GM12878 (cell line): ENCODE measurements around the gene PPP6C. TPM values are rescaled to one million over a fixed set of nuclear protein-coding genes. Genes with fewer than 3 reads are reported as not detected.
"Not testable (repeated sequence)": the region's sequence is repeated elsewhere in the genome, so short reads cannot be mapped to it uniquely, and the experiment has no call there.

Experiments
- ATAC-seq: fragments of 200-7000 bp; cut with Tn5 transposase; 3 replicates; pipeline ENCODE4 v1.9.1; 2020; ENCODE audit warnings: mild to moderate bottlenecking, moderate library complexity
- BruUV-seq: library from RNA; stranded (reverse); fragments of 400-500 nt; replicated peaks from 2 replicates; lab custom pipeline; 2021; lab: Mats Ljungman, UMichigan
- CTCF ChIA-PET: fragments of 300-600 bp; sonication (Branson Sonifier 250); formaldehyde crosslinking; extraction: SDS; loops from one replicate; lab custom pipeline; 2021; ENCODE audit warnings: inconsistent platforms; lab: Yijun Ruan, JAX
- POLR2A ChIA-PET: fragments of 350-600 bp; formaldehyde crosslinking; extraction: SDS; loops from one replicate; lab custom pipeline; 2021; ENCODE audit warnings: inconsistent platforms; lab: Charles Lee
- RAD21 ChIA-PET: fragments of 300-600 bp; sonication (Branson Sonifier 250); formaldehyde crosslinking; loops from one replicate; lab custom pipeline; 2023; ENCODE audit warnings: antibody characterized with exemption; ENCODE audit not compliant: unreplicated experiment; lab: Charles Lee
- SMC1A ChIA-PET: fragments of 300-600 bp; sonication (Branson Sonifier 250); formaldehyde crosslinking; loops from one replicate; lab custom pipeline; 2023; ENCODE audit not compliant: unreplicated experiment, uncharacterized antibody; lab: Charles Lee
- DNase-seq: peaks from one replicate; pipeline ENCODE4 v3.0.0-alpha.2; 2011; ENCODE audit warnings: low read depth, low spot score
- FAIRE-seq: peaks from 3 replicates; lab custom pipeline; 2011; peaks lifted over from hg19 to GRCh38; lab: Jason Lieb, UNC
- H2AFZ ChIP-seq: 2 replicates; pipeline ENCODE4 v1.6.0; 2011; ENCODE audit warnings: low read depth, low read length, control low read depth; ENCODE audit not compliant: control insufficient read depth
- H3K27ac ChIP-seq: 2 replicates; pipeline ENCODE4 v1.5.1; 2011; ENCODE audit warnings: control low read depth; ENCODE audit not compliant: control insufficient read depth, insufficient read depth
- H3K27me3 ChIP-seq, 2 experiments: replicated peaks in 1 of 2; 2 replicates each; pipeline versions ENCODE4 v1.6.0 to v1.6.1; 2011; ENCODE audit warnings: low read length in 1 of 2; ENCODE audit not compliant: control insufficient read depth in 2 of 2, insufficient read depth in 2 of 2
- H3K36me3 ChIP-seq, 2 experiments: 2 replicates each; pipeline ENCODE4 v1.5.1; 2011; ENCODE audit warnings: low read length in 1 of 2; ENCODE audit not compliant: control insufficient read depth in 2 of 2, insufficient read depth in 2 of 2
- H3K4me1 ChIP-seq: 2 replicates; pipeline ENCODE4 v1.6.1; 2011; ENCODE audit warnings: mild to moderate bottlenecking, low read length, moderate library complexity, mixed read lengths; ENCODE audit not compliant: control insufficient read depth, insufficient read depth
- H3K4me2 ChIP-seq: 2 replicates; pipeline ENCODE4 v1.6.0; 2011; ENCODE audit warnings: control low read depth; ENCODE audit not compliant: control insufficient read depth, insufficient read depth
- H3K4me3 ChIP-seq: fragments of 200-600 bp; sonication (generic); 2 replicates; pipeline ENCODE4 v1.5.1; 2016
- H3K79me2 ChIP-seq: 2 replicates; pipeline ENCODE4 v1.6.0; 2011; ENCODE audit warnings: low read length; ENCODE audit not compliant: control insufficient read depth, insufficient read depth
- H3K9ac ChIP-seq: 2 replicates; pipeline ENCODE4 v1.8.0; 2011; ENCODE audit warnings: low read length, control low read depth, mixed read lengths; ENCODE audit not compliant: control insufficient read depth, insufficient read depth
- H3K9me3 ChIP-seq: replicated peaks from 3 replicates; pipeline ENCODE4 v1.5.1; 2011; ENCODE audit warnings: mild to moderate bottlenecking, low read length; ENCODE audit not compliant: control insufficient read depth, insufficient read depth
- H4K20me1 ChIP-seq: 2 replicates; pipeline ENCODE4 v1.6.0; 2011; ENCODE audit not compliant: control insufficient read depth, insufficient read depth
- CEBPB ChIP-seq, 2 experiments: fragments of 150-350 bp in 1 of 2; IDR thresholded peaks; 2 replicates each; pipeline ENCODE4 v1.6.1; 2012 to 2014; ENCODE audit warnings: low read depth in 2 of 2, low read length in 2 of 2, borderline replicate concordance in 1 of 2, inconsistent platforms in 1 of 2
- CHD2 ChIP-seq: IDR thresholded peaks from 2 replicates; pipeline ENCODE4 v1.6.1; 2011; ENCODE audit warnings: low read depth, low read length, improper control_type of control experiment, borderline replicate concordance
- HDGF ChIP-seq: fragments of 450-650 bp; IDR thresholded peaks from 2 replicates; pipeline ENCODE4 v1.6.1; 2016; ENCODE audit warnings: antibody characterized with exemption
- HSF1 ChIP-seq: fragments of 150-350 bp; IDR thresholded peaks from 2 replicates; pipeline ENCODE4 v1.6.1; 2014; ENCODE audit warnings: mild to moderate bottlenecking, low read depth, low read length
- MEF2B ChIP-seq: fragments of 450-650 bp; IDR thresholded peaks from 2 replicates; pipeline ENCODE4 v1.6.1; 2018; ENCODE audit warnings: mild to moderate bottlenecking, moderate library complexity; ENCODE audit not compliant: partially characterized antibody, poor library complexity, severe bottlenecking
- MXI1 ChIP-seq: fragments of 150-350 bp; IDR thresholded peaks from 2 replicates; pipeline ENCODE4 v1.6.1; 2011; ENCODE audit warnings: low read depth, mild to moderate bottlenecking, inconsistent platforms, low read length, improper control_type of control experiment
- RFX5 ChIP-seq: IDR thresholded peaks from 2 replicates; pipeline ENCODE4 v1.6.1; 2011; ENCODE audit warnings: low read depth, low read length, improper control_type of control experiment
- TAF1 ChIP-seq: IDR thresholded peaks from 2 replicates; pipeline ENCODE4 v1.6.1; 2011; ENCODE audit warnings: mild to moderate bottlenecking, low read depth, low read length, borderline replicate concordance
- ZBTB40 ChIP-seq: fragments of 450-650 bp; IDR thresholded peaks from 2 replicates; pipeline ENCODE4 v1.6.1; 2016; ENCODE audit warnings: mild to moderate bottlenecking, moderate library complexity, borderline replicate concordance
- WGBS: methylation state at CpG from one replicate; pipeline ENCODE4 v1.1.6; 2016; ENCODE audit warnings: low lambda C conversion rate; ENCODE audit not compliant: insufficient replicate concordance, insufficient coverage; ENCODE audit errors: missing lambda C conversion rate; 5-methylcytosine and 5-hydroxymethylcytosine counted together
- in situ Hi-C: fragments of 300-500 bp; cut with MboI; formaldehyde crosslinking; loops from 9 replicates; pipeline ENCODE4 v1.14.3; 2018; ENCODE audit warnings: mixed read lengths
- intact Hi-C: fragments of 100-400 bp; cut with micrococcal nuclease; formaldehyde crosslinking; loops from one replicate; pipeline ENCODE4 v1.14.2; 2022; ENCODE audit not compliant: unreplicated experiment
- polyA plus RNA-seq, 11 experiments: library from polyadenylated mRNA; depleted of rRNA in 4 of 11; unstranded in 6 of 11; stranded (reverse) in 5 of 11; fragments of >200 nt; fragmentation: Nextera tagmentation in 4 of 11; fragmentation: Illumina TruSeq in 1 of 11; extraction: Ambion mirVana in 4 of 11; extraction: Trizol in 1 of 11; gene quantifications; 1 replicate in 1 of 11; 2 replicates in 10 of 11; pipeline versions ENCODE4 v1.2.1 to v1.2.3, GENCODE V29; 2011 to 2016; ENCODE audit warnings: inconsistent platforms in 2 of 11, missing spikeins in 2 of 11, low read depth in 1 of 11
- total RNA-seq, 4 experiments: library from RNA; depleted of rRNA in 3 of 4; stranded (reverse); fragments of >200 nt in 3 of 4; fragmentation: Illumina TruSeq in 1 of 4; extraction: Trizol in 1 of 4; gene quantifications; 2 replicates each; pipeline versions ENCODE4 v1.2.1 to v1.2.3, GENCODE V29; 2013 to 2021

Gene PPP6C
- total and polyA plus RNA-seq, 10 of the 15 experiments (the other 5 are each of a cell fraction or from before 2014, with no cell fraction given) = 26.8 to 45.3 (median 37.1) TPM

- TF ChIP-seq CEBPB (IDR thresholded peaks at IDR 0.05; ENCODE audit: borderline replicate concordance in 1 of 2, low read depth in 2 of 2, low read length in 2 of 2) (no peak), HSF1 (no peak), MEF2B (no peak), CHD2 (no peak), ZBTB40 (no peak), HDGF (no peak), RFX5 (no peak), MXI1 (no peak), TAF1 (no peak)
Measured at GRCh38 chr9:125235804-125236519, 46.4 kb upstream of the PPP6C start (continued).

GRCh38 chr9:125234099-125234498 lies 44.5 kb upstream of the PPP6C start:
- DNase-seq, H2AFZ ChIP-seq, H3K27me3 ChIP-seq, H3K4me1 ChIP-seq, ATAC-seq, H3K9ac ChIP-seq, BruUV-seq, H3K9me3 ChIP-seq, FAIRE-seq, RAD21 ChIA-PET, H3K4me2 ChIP-seq, H4K20me1 ChIP-seq, intact Hi-C loops, POLR2A ChIA-PET, H3K4me3 ChIP-seq, in situ Hi-C loops, H3K27ac ChIP-seq: not testable (repeated sequence)
- SMC1A ChIA-PET = interaction anchor here (0.8 to 1.0 kb wide), 2 partner anchors 32 to 49 kb away, joined by 3 read pairs; no protein-coding TSS in a partner anchor
- Histone ChIP-seq H3K36me3 (peaks cover 11 to 34% of the 10 kb centered on the region in 2 experiments), H3K79me2 (peaks cover 36% of the 10 kb centered on the region)
- WGBS = 95% methylated on average over 8 of the region's 8 CpGs
- CTCF ChIA-PET = interaction anchor here (0.7 kb wide), 1 partner anchor 41 kb away, joined by 4 read pairs; no protein-coding TSS in a partner anchor
